Measurements from ENCODE around the gene DENND4B. TPM values are rescaled to one million over a fixed set of nuclear protein-coding genes. Genes with fewer than 3 reads are reported as not detected.

Gene DENND4B
- total and polyA plus RNA-seq, 2 of the 4 experiments (the other 2 are of a cell fraction) = 1.8 to 25.2 TPM

- Histone ChIP-seq H4K5ac (ENCODE audit: low read depth, low read length) (no peak overlapping the region), H3K9me3 (ENCODE audit: control insufficient read depth, insufficient read depth, low read length) (no peaks in the 10 kb centered on the region), H2AFZ (replicated peaks; ENCODE audit: low read length, poor library complexity) (no peak overlapping the region), H3K9ac (ENCODE audit: low read depth, low read length) (no peak overlapping the region), H2AK5ac (ENCODE audit: low read depth, low read length) (no peak overlapping the region), H3K36me3 (ENCODE audit: control insufficient read depth, insufficient read depth, low read length) (peaks cover 40% of the 10 kb centered on the region), H2AK9ac (replicated peaks; ENCODE audit: low read depth, low read length, poor library complexity) (no peak overlapping the region), H3K4me3 (ENCODE audit: insufficient read depth, low read depth, low read length) (no peak overlapping the region), H2BK20ac (ENCODE audit: low read depth, low read length) (no peak overlapping the region), H3K4me1 (ENCODE audit: control insufficient read depth, insufficient read depth, low read length) (peaks cover 11% of the 10 kb centered on the region; the same call in 1 of the 2 replicates), H3K9me1 (ENCODE audit: insufficient read depth, low read length) (peaks cover 14% of the 10 kb centered on the region; the same call in 1 of the 2 replicates), H3K4me2 (ENCODE audit: low read depth, low read length) (no peak overlapping the region), H3K27ac (ENCODE audit: insufficient read depth, low read length) (no peak overlapping the region), H3K4ac (ENCODE audit: low read depth, low read length) (no peak overlapping the region), H2BK15ac (ENCODE audit: low read depth, low read length) (no peak overlapping the region), H3K27me3 (ENCODE audit: control insufficient read depth, insufficient read depth, low read length) (no peaks in the 10 kb centered on the region), H3K14ac (replicated peaks; ENCODE audit: low read depth, low read length) (no peak overlapping the region), H2BK120ac (ENCODE audit: low read depth, low read length) (no peak overlapping the region), H3K56ac (ENCODE audit: extremely low read depth, insufficient read depth, low read length) (no peak overlapping the region), H4K20me1 (ENCODE audit: insufficient read depth, low read length) (peaks cover 41% of the 10 kb centered on the region), H4K91ac (ENCODE audit: insufficient read depth, low read depth, low read length) (no peak overlapping the region), H3K18ac (ENCODE audit: low read depth, low read length) (no peak overlapping the region), H2BK5ac (ENCODE audit: low read depth, low read length, poor library complexity, severe bottlenecking) (no peak overlapping the region), H3K79me1 (ENCODE audit: low read depth in 1 of 2, low read length in 2 of 2) (peaks cover 24 to 65% of the 10 kb centered on the region in 2 experiments), H4K8ac (ENCODE audit: low read depth in 2 of 2, low read length in 2 of 2) (no peak overlapping the region), H3K23ac (ENCODE audit: low read depth, low read length) (no peak overlapping the region)
- TF ChIP-seq MAZ (IDR thresholded peaks at IDR 0.05; ENCODE audit: borderline replicate concordance, low read depth, low read length) (no peak), MAFK (IDR thresholded peaks at IDR 0.05; ENCODE audit: low read depth, low read length) (no peak), CHD1 (IDR thresholded peaks at IDR 0.05; ENCODE audit: low read depth, low read length) (no peak), MXI1 (IDR thresholded peaks at IDR 0.05; ENCODE audit: borderline replicate concordance, low read depth, low read length) (no peak)
- in situ Hi-C loops (cut with MboI; ENCODE audit: low sequenced_read_pairs) = loop anchor here (25.0 kb wide), 1 partner anchor 418 kb away; the partner anchor contains the start of genes S100A3, S100A4, S100A5 and S100A6
- intact Hi-C loops (cut with micrococcal nuclease) = no loop called here
- ChIA-PET POLR2A (ENCODE audit: unreplicated experiment) (no interaction called here), CTCF (no interaction called here)
- WGBS, 2 experiments (ENCODE audit: extremely low coverage in 2 of 2, insufficient read length in 1 of 2) = no CpG with 5 or more reads among the region's 10 CpGs
- no peak for ATAC-seq (ENCODE audit: low read depth)
- no peak for DNase-seq
- no TSS peak for BruUV-seq (replicated peaks)
- dilution Hi-C loops (cut with HindIII; ENCODE audit: low sequenced_read_pairs, unreplicated experiment) = no loop called here
Measured at GRCh38 chr1:153954826-153955225, 8.3 kb upstream of the DENND4B start.
